Measurements from ENCODE around the gene TICAM2.
"Not testable (repeated sequence)": the region's sequence is repeated elsewhere in the genome, so short reads cannot be mapped to it uniquely, and the experiment has no call there.

The TICAM2 gene, protein sequence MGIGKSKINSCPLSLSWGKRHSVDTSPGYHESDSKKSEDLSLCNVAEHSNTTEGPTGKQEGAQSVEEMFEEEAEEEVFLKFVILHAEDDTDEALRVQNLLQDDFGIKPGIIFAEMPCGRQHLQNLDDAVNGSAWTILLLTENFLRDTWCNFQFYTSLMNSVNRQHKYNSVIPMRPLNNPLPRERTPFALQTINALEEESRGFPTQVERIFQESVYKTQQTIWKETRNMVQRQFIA

DNA sequence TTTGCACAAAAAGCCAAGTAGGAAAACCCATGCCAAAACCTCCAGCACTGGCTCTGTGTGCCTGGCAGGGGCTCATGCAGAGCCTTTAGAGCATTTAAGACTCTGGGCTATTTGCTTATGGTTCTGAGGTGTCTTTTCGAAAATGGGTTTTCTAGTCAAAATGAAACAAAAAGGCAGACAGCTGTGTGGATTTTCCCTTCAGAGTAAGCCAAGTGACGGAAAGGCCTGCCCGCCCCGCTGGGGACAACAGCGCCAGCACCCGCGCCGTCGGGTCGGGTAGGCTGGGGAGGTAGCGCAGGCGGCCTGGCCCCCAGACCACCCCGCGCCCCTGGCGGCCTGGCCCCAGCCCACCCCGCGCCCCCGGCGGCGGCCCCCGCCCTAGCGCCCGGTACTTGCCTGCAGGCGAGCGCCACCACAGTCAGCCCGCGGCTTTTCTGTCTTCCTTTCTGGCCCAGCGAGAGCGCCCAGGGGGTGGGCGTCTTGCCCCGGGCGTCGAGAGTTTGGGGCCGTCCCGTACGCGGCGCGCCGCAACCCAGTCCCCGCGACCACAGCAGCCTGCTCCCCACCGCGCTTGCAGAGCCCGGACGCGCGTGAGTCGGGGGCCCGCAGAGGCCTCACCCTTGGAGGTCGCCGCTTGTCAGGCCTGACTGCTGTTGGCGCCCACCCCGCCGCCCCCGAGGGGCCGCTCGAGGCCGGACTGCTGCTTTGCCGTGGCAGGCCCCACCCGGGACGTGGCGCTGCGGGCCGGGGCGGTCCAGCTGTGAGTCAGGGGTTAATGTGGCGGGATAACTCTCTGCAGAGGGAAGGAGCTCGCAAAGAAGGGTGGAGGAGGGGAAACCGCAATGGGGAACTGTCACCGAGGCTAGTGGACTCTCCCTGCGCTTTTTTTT lies at the start of gene TICAM2:
TSS of gene TICAM2 (minus strand) at position 779 of the 890 bp plus-strand sequence. CDS start 21,223 bp downstream, outside the sequence.
- H3K27me3 Mint-ChIP-seq: no peaks in the 10 kb centered on the region
- peak within 1 kb of the TSS; percentile 69 for H3K4me3 Mint-ChIP-seq
- no peaks in the 10 kb centered on the region for H3K9me3 Mint-ChIP-seq
- peaks cover 37% of the 10 kb centered on the region for H3K4me1 Mint-ChIP-seq
- DNase-seq (peak; percentile 69), ATAC-seq (peak; percentile 90)
- H3K36me3 Mint-ChIP-seq (ENCODE audit: low read depth): peaks cover 29% of the 10 kb centered on the region
- peak within 1 kb of the TSS; percentile 74 for H3K27ac Mint-ChIP-seq

GRCh38 chr5:115649541-115649940 lies 47.3 kb upstream of the TICAM2 start:
- H3K27me3 Mint-ChIP-seq: peaks cover 27% of the 10 kb centered on the region
- H3K4me1 Mint-ChIP-seq: no peaks in the 10 kb centered on the region
- no peak for ATAC-seq
- H3K36me3 Mint-ChIP-seq (ENCODE audit: low read depth): no peaks in the 10 kb centered on the region
- H3K27ac Mint-ChIP-seq: no peak overlapping the region
- no peak for DNase-seq
- no peak overlapping the region for H3K4me3 Mint-ChIP-seq
- H3K9me3 Mint-ChIP-seq: no peaks in the 10 kb centered on the region

DNA sequence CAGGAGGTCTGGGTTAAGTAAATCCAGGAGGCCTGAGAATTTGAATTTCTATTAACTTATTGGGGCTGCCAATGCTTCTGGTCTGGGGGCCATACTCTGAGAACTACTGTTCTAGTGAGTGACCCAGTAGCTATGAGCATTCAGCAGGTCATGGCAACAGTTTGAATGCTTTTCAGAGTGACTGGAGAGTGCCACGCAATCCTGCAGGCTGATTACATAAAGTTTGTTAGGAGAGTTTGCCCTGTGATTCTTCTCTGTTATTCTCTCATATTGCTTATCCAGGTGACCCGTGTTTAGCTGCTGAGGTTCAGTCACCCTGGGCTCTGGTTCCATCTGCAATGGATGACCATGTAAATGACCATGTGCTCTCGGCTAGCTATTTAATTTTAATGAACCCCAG lies 45.8 kb upstream of the TICAM2 start:
- ATAC-seq (no peak), DNase-seq (no peak)
- no peaks in the 10 kb centered on the region for H3K4me1 Mint-ChIP-seq
- H3K9me3 Mint-ChIP-seq: no peaks in the 10 kb centered on the region
- peaks cover 39% of the 10 kb centered on the region for H3K27me3 Mint-ChIP-seq
- H3K4me3 Mint-ChIP-seq: no peak overlapping the region
- no peak overlapping the region for H3K27ac Mint-ChIP-seq
- H3K36me3 Mint-ChIP-seq (ENCODE audit: low read depth): no peaks in the 10 kb centered on the region

- not testable (repeated sequence) for ATAC-seq; H3K36me3 Mint-ChIP-seq (ENCODE audit: low read depth); H3K4me3 Mint-ChIP-seq; DNase-seq; H3K9me3 Mint-ChIP-seq; H3K4me1 Mint-ChIP-seq; H3K27ac Mint-ChIP-seq
- peaks cover 44% of the 10 kb centered on the region for H3K27me3 Mint-ChIP-seq
Measured at GRCh38 chr5:115645386-115645785, 43.1 kb upstream of the TICAM2 start.

DNA sequence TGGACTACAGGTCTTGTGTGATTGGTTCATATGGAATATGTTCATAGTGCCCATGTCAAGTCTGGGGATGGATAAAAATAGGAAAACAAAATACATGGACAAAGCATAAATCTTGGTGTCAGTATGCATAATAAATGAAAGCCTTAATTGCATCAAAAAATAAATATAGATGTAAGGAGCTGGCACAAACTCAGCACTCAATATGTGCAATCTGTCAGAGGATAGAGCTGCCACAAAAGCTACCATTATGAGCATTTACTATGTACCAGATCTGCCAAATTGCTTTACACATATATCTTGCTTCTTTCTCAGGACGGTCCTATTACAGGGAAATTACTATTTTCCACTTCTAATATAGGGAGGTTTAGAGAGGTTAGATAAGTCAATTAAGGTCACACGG lies 41.8 kb upstream of the TICAM2 start:
- H3K4me1 Mint-ChIP-seq: peaks cover 8% of the 10 kb centered on the region
- H3K9me3 Mint-ChIP-seq: no peaks in the 10 kb centered on the region
- no peak for DNase-seq
- H3K27ac Mint-ChIP-seq: no peak overlapping the region
- no peak for ATAC-seq
- H3K4me3 Mint-ChIP-seq: no peak overlapping the region
- no peaks in the 10 kb centered on the region for H3K36me3 Mint-ChIP-seq (ENCODE audit: low read depth)
- peaks cover 52% of the 10 kb centered on the region for H3K27me3 Mint-ChIP-seq

DNA sequence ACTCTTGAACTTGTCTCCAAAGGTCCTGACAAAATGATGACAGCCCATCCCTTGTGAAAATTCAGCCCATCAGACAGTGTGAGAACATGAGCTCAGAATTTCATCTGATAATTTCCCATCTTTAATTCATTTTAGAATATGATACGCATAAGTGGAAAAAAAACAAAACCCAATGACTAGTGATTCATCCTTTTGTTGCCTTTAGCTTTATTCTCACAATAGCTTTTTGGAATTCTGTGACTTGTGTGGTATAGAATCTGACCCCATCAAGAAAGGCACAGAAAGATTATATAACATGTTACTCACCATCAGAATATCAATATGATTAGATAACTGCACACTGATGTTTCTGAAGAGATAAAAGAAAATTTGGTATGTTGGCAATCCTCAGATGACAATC lies 39.7 kb upstream of the TICAM2 start:
- H3K36me3 Mint-ChIP-seq (ENCODE audit: low read depth): no peaks in the 10 kb centered on the region
- DNase-seq (no peak), ATAC-seq (no peak)
- no peaks in the 10 kb centered on the region for H3K9me3 Mint-ChIP-seq
- H3K4me1 Mint-ChIP-seq: peaks cover 27% of the 10 kb centered on the region
- no peak overlapping the region for H3K27ac Mint-ChIP-seq
- peaks cover 50% of the 10 kb centered on the region for H3K27me3 Mint-ChIP-seq
- no peak overlapping the region for H3K4me3 Mint-ChIP-seq

- Mint-ChIP-seq H3K4me1 (peaks cover 42% of the 10 kb centered on the region), H3K27ac (no peak overlapping the region), H3K4me3 (no peak overlapping the region), H3K27me3 (peaks cover 48% of the 10 kb centered on the region), H3K36me3 (ENCODE audit: low read depth) (no peaks in the 10 kb centered on the region), H3K9me3 (no peaks in the 10 kb centered on the region)
- ATAC-seq (no peak), DNase-seq (no peak)
Measured at GRCh38 chr5:115640274-115640673, 38.0 kb upstream of the TICAM2 start.

- ATAC-seq (no peak), DNase-seq (no peak)
- Mint-ChIP-seq H3K36me3 (ENCODE audit: low read depth) (no peaks in the 10 kb centered on the region), H3K27me3 (peaks cover 39% of the 10 kb centered on the region), H3K9me3 (no peaks in the 10 kb centered on the region), H3K4me3 (no peak overlapping the region), H3K27ac (no peak overlapping the region), H3K4me1 (peaks cover 47% of the 10 kb centered on the region)
Measured at GRCh38 chr5:115639377-115639776, 37.1 kb upstream of the TICAM2 start.

- Mint-ChIP-seq H3K4me1 (peaks cover 58% of the 10 kb centered on the region), H3K27me3 (peaks cover 29% of the 10 kb centered on the region), H3K9me3 (no peaks in the 10 kb centered on the region), H3K27ac (no peak overlapping the region), H3K36me3 (ENCODE audit: low read depth) (no peaks in the 10 kb centered on the region), H3K4me3 (peak overlapping the region; percentile 6)
- DNase-seq: no peak
- ATAC-seq: no peak
Measured at GRCh38 chr5:115637507-115637906, 35.2 kb upstream of the TICAM2 start.

GRCh38 chr5:115636008-115636407 lies 33.7 kb upstream of the TICAM2 start:
- H3K27ac Mint-ChIP-seq: no peak overlapping the region
- peaks cover 54% of the 10 kb centered on the region for H3K4me1 Mint-ChIP-seq
- H3K4me3 Mint-ChIP-seq: no peak overlapping the region
- peaks cover 23% of the 10 kb centered on the region for H3K27me3 Mint-ChIP-seq
- ATAC-seq (no peak), DNase-seq (no peak)
- H3K9me3 Mint-ChIP-seq: no peaks in the 10 kb centered on the region
- H3K36me3 Mint-ChIP-seq (ENCODE audit: low read depth): no peaks in the 10 kb centered on the region

DNA sequence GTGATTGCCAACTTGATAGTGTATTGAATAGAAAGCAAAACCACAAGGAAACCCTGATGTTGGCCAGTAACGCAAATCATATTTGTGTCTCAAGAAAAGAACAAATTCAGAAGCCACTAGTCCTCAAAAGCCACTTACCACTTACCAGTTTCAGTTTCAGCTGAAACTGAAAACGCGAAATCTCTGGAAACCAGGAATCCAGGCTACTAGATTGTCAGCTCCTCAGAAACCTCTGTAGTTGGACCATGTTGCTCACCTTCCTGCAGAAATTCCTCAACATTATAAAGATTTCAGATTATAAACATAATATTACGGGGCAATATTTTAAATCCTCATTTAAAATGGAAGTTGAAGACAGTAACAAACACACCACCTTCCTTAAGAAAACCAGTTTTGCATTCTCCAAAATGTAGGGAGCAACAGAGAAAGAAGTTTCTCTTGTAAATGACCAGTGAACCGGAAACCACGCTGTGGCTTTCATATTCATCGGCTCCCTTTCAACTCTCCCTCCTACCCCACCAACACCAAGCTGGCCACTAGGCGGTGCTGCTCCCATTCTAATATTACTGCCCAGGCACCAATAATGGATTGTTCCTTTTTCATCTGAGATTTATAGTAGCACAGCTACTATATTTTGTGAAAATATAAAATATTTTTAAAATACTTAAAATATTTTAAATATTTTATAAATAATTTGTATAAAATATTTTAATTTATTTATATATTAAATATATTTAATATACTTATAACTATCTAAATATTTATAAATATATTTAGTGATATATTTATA lies 32.3 kb upstream of the TICAM2 start:
- peaks cover 54% of the 10 kb centered on the region for H3K4me1 Mint-ChIP-seq
- no peaks in the 10 kb centered on the region for H3K9me3 Mint-ChIP-seq
- H3K36me3 Mint-ChIP-seq (ENCODE audit: low read depth): no peaks in the 10 kb centered on the region
- DNase-seq (peak; percentile 91), ATAC-seq (peak; percentile 60)
- peaks cover 13% of the 10 kb centered on the region for H3K27me3 Mint-ChIP-seq
- H3K27ac Mint-ChIP-seq: peak overlapping the region; percentile 30
- peak overlapping the region; percentile 54 for H3K4me3 Mint-ChIP-seq

DNA sequence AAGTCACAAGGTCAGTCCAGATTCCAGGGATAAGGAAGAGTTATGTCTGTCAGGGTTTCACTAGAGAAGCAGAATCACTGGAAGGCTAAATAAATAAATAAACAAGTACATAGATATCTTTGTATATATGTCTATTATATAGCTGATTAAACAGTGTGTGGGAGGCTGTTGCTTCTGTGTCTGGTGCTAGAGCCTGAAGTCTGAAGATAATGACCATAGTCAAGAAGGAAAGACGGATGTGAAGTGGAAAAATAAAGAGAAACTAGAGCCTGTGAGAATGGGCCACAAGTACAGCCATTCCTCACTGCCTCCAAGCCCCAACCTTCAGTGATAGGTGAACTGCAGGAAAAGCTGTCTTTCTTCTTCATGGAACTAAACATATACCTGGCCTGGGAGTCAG lies 27.6 kb upstream of the TICAM2 start:
- Mint-ChIP-seq H3K27me3 (peaks cover 2% of the 10 kb centered on the region), H3K36me3 (ENCODE audit: low read depth) (no peaks in the 10 kb centered on the region), H3K27ac (no peak overlapping the region), H3K4me3 (no peak overlapping the region), H3K9me3 (no peaks in the 10 kb centered on the region), H3K4me1 (peaks cover 18% of the 10 kb centered on the region)
- ATAC-seq (no peak), DNase-seq (no peak)

- Mint-ChIP-seq H3K9me3 (no peaks in the 10 kb centered on the region), H3K27me3 (no peaks in the 10 kb centered on the region), H3K27ac (no peak overlapping the region), H3K4me1 (peaks cover 12% of the 10 kb centered on the region), H3K36me3 (ENCODE audit: low read depth) (peaks cover 4% of the 10 kb centered on the region), H3K4me3 (no peak overlapping the region)
- DNase-seq: no peak
- ATAC-seq: no peak
Measured at GRCh38 chr5:115627295-115627865, 25.1 kb upstream of the TICAM2 start.

DNA sequence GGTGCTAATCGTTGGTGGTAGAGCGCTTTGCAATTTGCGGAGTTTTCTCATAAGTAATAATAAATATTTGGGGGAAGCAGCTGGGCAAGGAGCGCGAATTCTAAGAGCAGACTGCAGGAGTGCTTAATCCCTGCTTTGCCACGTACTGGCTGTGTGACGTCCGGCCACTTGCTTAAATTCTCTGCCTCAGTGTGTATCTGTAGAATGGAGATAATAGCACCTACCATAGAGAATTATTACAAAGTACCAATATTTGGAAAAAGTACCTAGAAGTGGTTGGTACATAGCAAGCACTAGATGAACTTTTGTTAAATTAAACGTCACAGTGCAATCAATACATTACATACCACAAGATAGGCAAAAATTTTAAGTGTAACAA lies 24.2 kb upstream of the TICAM2 start:
- Mint-ChIP-seq H3K4me3 (no peak overlapping the region), H3K27me3 (no peaks in the 10 kb centered on the region), H3K9me3 (no peaks in the 10 kb centered on the region), H3K36me3 (ENCODE audit: low read depth) (peaks cover 10% of the 10 kb centered on the region), H3K27ac (peak overlapping the region; percentile 82), H3K4me1 (peaks cover 20% of the 10 kb centered on the region)
- ATAC-seq: peak; percentile 34
- DNase-seq: no peak
